H1 (cell line): ENCODE data around the gene RGL1. TPM values are rescaled to one million over a fixed set of nuclear protein-coding genes. Genes with fewer than 3 reads are reported as not detected.

ENCODE experiments used
- CTCF ChIA-PET: fragments of 300-600 bp; sonication (Branson Sonifier 250); formaldehyde crosslinking; loops from one replicate; lab custom pipeline; 2021; ENCODE audit not compliant: partially characterized antibody; lab: Charles Lee
- POLR2A ChIA-PET: fragments of 300-600 bp; sonication (Branson Sonifier 250); formaldehyde crosslinking; loops from one replicate; lab custom pipeline; 2021; ENCODE audit warnings: inconsistent platforms; ENCODE audit not compliant: partially characterized antibody; lab: Charles Lee
- DNase-seq, 2 experiments: peaks; one replicate each; pipeline versions ENCODE4 v3.0.0 to v3.0.0-alpha.2; 2010 to 2022; ENCODE audit warnings: low spot score in 2 of 2, low read depth in 1 of 2, mixed read lengths in 1 of 2
- FAIRE-seq: peaks from 2 replicates; lab custom pipeline; 2011; peaks lifted over from hg19 to GRCh38; lab: Jason Lieb, UNC
- H2AFZ ChIP-seq: 2 replicates; pipeline ENCODE4 v1.8.1; 2012; ENCODE audit warnings: low read length, inconsistent platforms
- H2AK5ac ChIP-seq: 2 replicates; pipeline ENCODE4 v1.6.1; 2013; ENCODE audit warnings: low read depth, low read length
- H2BK120ac ChIP-seq: replicated peaks from 2 replicates; pipeline ENCODE3; 2013; ENCODE audit warnings: low read depth, low read length, inconsistent platforms
- H2BK12ac ChIP-seq: 2 replicates; pipeline ENCODE4 v1.6.1; 2013; ENCODE audit warnings: low read depth, low read length
- H2BK15ac ChIP-seq: 2 replicates; pipeline ENCODE4 v1.6.1; 2013; ENCODE audit warnings: low read length
- H2BK20ac ChIP-seq: 2 replicates; pipeline ENCODE4 v1.6.1; 2013; ENCODE audit warnings: low read length
- H2BK5ac ChIP-seq: 2 replicates; pipeline ENCODE4 v1.6.1; 2013; ENCODE audit warnings: low read depth, low read length
- H3K14ac ChIP-seq: 2 replicates; pipeline ENCODE4 v1.6.1; 2013; ENCODE audit warnings: inconsistent platforms; ENCODE audit not compliant: insufficient read length
- H3K18ac ChIP-seq: 2 replicates; pipeline ENCODE4 v1.6.1; 2013; ENCODE audit warnings: low read length; ENCODE audit errors: extremely low read depth
- H3K23ac ChIP-seq: 2 replicates; pipeline ENCODE4 v1.6.1; 2013; ENCODE audit warnings: inconsistent platforms; ENCODE audit not compliant: insufficient read length
- H3K23me2 ChIP-seq: 2 replicates; pipeline ENCODE4 v1.6.1; 2013; ENCODE audit warnings: low read depth, low read length
- H3K27ac ChIP-seq: 2 replicates; pipeline ENCODE4 v1.6.1; 2011; ENCODE audit warnings: low read depth, low read length, inconsistent platforms
- H3K27me3 ChIP-seq, 4 experiments: replicated peaks in 1 of 4; 1 replicate in 1 of 4; 2 replicates in 3 of 4; pipeline versions ENCODE4 v1.6.1 to v1.8.1; 2011 to 2013; ENCODE audit warnings: low read length in 3 of 4, mild to moderate bottlenecking in 3 of 4, inconsistent platforms in 2 of 4, mixed read lengths in 2 of 4, moderate library complexity in 1 of 4; ENCODE audit not compliant: control insufficient read depth in 3 of 4, insufficient read depth in 3 of 4; ENCODE audit errors: extremely low read depth in 1 of 4
- H3K36me3 ChIP-seq, 4 experiments: 2 replicates each; pipeline versions ENCODE4 v1.6.1 to v1.8.1; 2011 to 2013; ENCODE audit warnings: mild to moderate bottlenecking in 4 of 4, low read length in 3 of 4, moderate library complexity in 2 of 4, control low read depth in 1 of 4, inconsistent platforms in 1 of 4; ENCODE audit not compliant: insufficient read depth in 4 of 4, control insufficient read depth in 2 of 4
- H3K4ac ChIP-seq: replicated peaks from 2 replicates; pipeline ENCODE3; 2013; ENCODE audit warnings: low read length, low read depth, mixed read lengths, inconsistent platforms; ENCODE audit not compliant: insufficient read length
- H3K4me1 ChIP-seq, 4 experiments: replicated peaks in 1 of 4; 1 replicate in 1 of 4; 2 replicates in 3 of 4; pipeline versions ENCODE4 v1.6.1 to v1.8.1; 2011 to 2013; ENCODE audit warnings: low read length in 3 of 4, inconsistent platforms in 2 of 4, mixed read lengths in 1 of 4; ENCODE audit not compliant: insufficient read depth in 4 of 4, control insufficient read depth in 3 of 4
- H3K4me2 ChIP-seq, 2 experiments: 2 replicates each; pipeline versions ENCODE4 v1.6.1 to v1.8.1; 2011 to 2013; ENCODE audit warnings: low read depth in 2 of 2, low read length in 2 of 2, control low read depth in 1 of 2, inconsistent platforms in 1 of 2, mild to moderate bottlenecking in 1 of 2; ENCODE audit not compliant: insufficient read depth in 1 of 2
- H3K4me3 ChIP-seq, 4 experiments: fragments of 200-600, 300-600 bp in 1 of 4; sonication (generic), shearing (Covaris generic), sonication (Bioruptor Twin) in 1 of 4; 2 replicates each; pipeline versions ENCODE4 v1.5.1 to v1.8.1; 2011 to 2016; ENCODE audit warnings: low read length in 4 of 4, low read depth in 3 of 4, control low read depth in 2 of 4, inconsistent platforms in 2 of 4, mild to moderate bottlenecking in 2 of 4, mixed read lengths in 1 of 4, moderate library complexity in 1 of 4; ENCODE audit not compliant: insufficient read depth in 2 of 4; ENCODE audit errors: extremely low read depth in 1 of 4
- H3K56ac ChIP-seq: replicated peaks from 2 replicates; pipeline ENCODE3; 2013; ENCODE audit warnings: low read depth, mild to moderate bottlenecking, mixed read lengths, low read length, inconsistent platforms; ENCODE audit not compliant: insufficient read length
- H3K79me1 ChIP-seq: 2 replicates; pipeline ENCODE4 v1.6.1; 2013; ENCODE audit warnings: low read depth, low read length, control low read depth
- H3K79me2 ChIP-seq, 2 experiments: 2 replicates each; pipeline versions ENCODE4 v1.6.1 to v1.8.1; 2012 to 2013; ENCODE audit warnings: low read length in 2 of 2, mild to moderate bottlenecking in 2 of 2, inconsistent platforms in 1 of 2; ENCODE audit not compliant: insufficient read depth in 2 of 2, control insufficient read depth in 1 of 2
- H3K9ac ChIP-seq, 4 experiments: replicated peaks in 1 of 4; 1 replicate in 1 of 4; 2 replicates in 3 of 4; pipeline versions ENCODE4 v1.6.1 to v1.8.1; 2011 to 2013; ENCODE audit warnings: low read depth in 3 of 4, low read length in 3 of 4, control low read depth in 2 of 4, mild to moderate bottlenecking in 2 of 4, moderate library complexity in 2 of 4, inconsistent platforms in 1 of 4; ENCODE audit errors: extremely low read depth in 1 of 4
- H3K9me3 ChIP-seq, 2 experiments: 2 replicates each; pipeline versions ENCODE4 v1.6.1 to v1.8.1; 2012 to 2013; ENCODE audit warnings: mild to moderate bottlenecking in 2 of 2, moderate library complexity in 2 of 2, control low read depth in 1 of 2, inconsistent platforms in 1 of 2, low read depth in 1 of 2, low read length in 1 of 2, mixed read lengths in 1 of 2; ENCODE audit not compliant: insufficient read depth in 2 of 2
- H4K20me1 ChIP-seq, 2 experiments: replicated peaks in 1 of 2; 2 replicates each; pipeline versions ENCODE3 to v1.8.1; 2011 to 2013; ENCODE audit warnings: inconsistent platforms in 2 of 2, low read length in 2 of 2, mild to moderate bottlenecking in 1 of 2; ENCODE audit not compliant: insufficient read depth in 2 of 2, control insufficient read depth in 1 of 2
- H4K5ac ChIP-seq: 2 replicates; pipeline ENCODE4 v1.6.1; 2013; ENCODE audit warnings: low read length, low read depth, mixed read lengths, inconsistent platforms; ENCODE audit not compliant: insufficient read length
- H4K8ac ChIP-seq: 2 replicates; pipeline ENCODE4 v1.8.0; 2013; ENCODE audit warnings: mild to moderate bottlenecking, moderate library complexity, low read length, inconsistent platforms; ENCODE audit not compliant: insufficient read depth; ENCODE audit errors: extremely low read depth
- H4K91ac ChIP-seq: replicated peaks from 2 replicates; pipeline ENCODE3; 2013; ENCODE audit warnings: low read length, mixed read lengths, inconsistent platforms; ENCODE audit not compliant: insufficient read length
- ASH2L ChIP-seq: fragments of 200-600, 300-600 bp; sonication (generic); IDR thresholded peaks from one replicate; pipeline ENCODE4 v1.7.1; 2017; ENCODE audit warnings: low read length
- ATF2 ChIP-seq: IDR thresholded peaks from 2 replicates; pipeline ENCODE4 v1.6.1; 2012; ENCODE audit warnings: low read length, inconsistent platforms
- HDAC2 ChIP-seq, 2 experiments: fragments of 300-600 bp in 1 of 2; sonication (generic) in 1 of 2; IDR thresholded peaks; 2 replicates each; pipeline ENCODE4 v1.6.1; 2011 to 2012; ENCODE audit warnings: low read depth in 2 of 2, low read length in 2 of 2, mild to moderate bottlenecking in 2 of 2, moderate library complexity in 2 of 2, borderline replicate concordance in 1 of 2, inconsistent platforms in 1 of 2
- HDAC6 ChIP-seq: IDR thresholded peaks from one replicate; pipeline ENCODE4 v1.7.1; 2012; ENCODE audit warnings: low read depth, mild to moderate bottlenecking, inconsistent platforms, low read length, moderate library complexity
- MAFK ChIP-seq: IDR thresholded peaks from 2 replicates; pipeline ENCODE4 v1.6.1; 2012; ENCODE audit warnings: low read depth, mild to moderate bottlenecking, improper control_type of control experiment, low read length
- PHF8 ChIP-seq: fragments of 200-600 bp; sonication (generic); conservative IDR thresholded peaks from 2 replicates; pipeline ENCODE4 v1.7.1; 2012; ENCODE audit warnings: low read depth, mild to moderate bottlenecking, inconsistent platforms, low read length, moderate library complexity
- RBBP5 ChIP-seq: IDR thresholded peaks from 2 replicates; pipeline ENCODE4 v1.7.1; 2012; ENCODE audit warnings: low read depth, mild to moderate bottlenecking, inconsistent platforms, low read length, moderate library complexity, borderline replicate concordance
- TEAD4 ChIP-seq: IDR thresholded peaks from 2 replicates; pipeline ENCODE4 v1.6.1; 2012; ENCODE audit warnings: low read depth, low read length, inconsistent platforms, mixed read lengths
- YY1 ChIP-seq: IDR thresholded peaks from 2 replicates; pipeline ENCODE4 v1.6.1; 2011; ENCODE audit warnings: low read depth, mild to moderate bottlenecking, low read length
- WGBS, 2 experiments: shearing (Covaris generic) in 1 of 2; methylation state at CpG; one replicate each; pipeline versions ENCODE4 v1.1.6 to v1.1.7; 2013 to 2015; ENCODE audit warnings: low lambda C conversion rate in 2 of 2, mixed read lengths in 2 of 2, inconsistent platforms in 1 of 2, low coverage in 1 of 2, missing lambda C conversion rate in 1 of 2; ENCODE audit not compliant: insufficient replicate concordance in 2 of 2, insufficient coverage in 1 of 2, insufficient read length in 1 of 2; ENCODE audit errors: extremely low coverage in 1 of 2, missing lambda C conversion rate in 1 of 2; 5-methylcytosine and 5-hydroxymethylcytosine counted together
- polyA plus RNA-seq, 7 experiments: library from polyadenylated mRNA; depleted of rRNA in 3 of 7; stranded (reverse) in 5 of 7; unstranded in 2 of 7; fragments of >200 nt in 5 of 7; fragments of 200-250 nt in 2 of 7; gene quantifications; 1 replicate in 5 of 7; 2 replicates in 1 of 7; 4 replicates in 1 of 7; pipeline versions ENCODE4 v1.2.1 to v1.2.3, GENCODE V29; 2011 to 2013; ENCODE audit warnings: missing spikeins in 2 of 7, mixed read lengths in 2 of 7
- total RNA-seq: library from RNA; stranded (reverse); fragmentation: NEBNext Ultra II Directional; extraction: Animal tissue kit (Norgen Biotek cat#: 25700); gene quantifications from 2 replicates; pipeline ENCODE4 v1.2.1, GENCODE V29; 2021

RGL1 gene
- total and polyA plus RNA-seq, 2 of the 8 experiments (the other 6 are each of a cell fraction or from before 2014, with no cell fraction given) = 0.98 to 2.4 TPM

- no peak overlapping the region for H3K18ac ChIP-seq
- H3K9me3 ChIP-seq = no peaks in the 10 kb centered on the region
- H4K20me1 ChIP-seq = no peaks in the 10 kb centered on the region
- no peak overlapping the region for H3K14ac ChIP-seq
- H3K23ac ChIP-seq = no peak overlapping the region
- DNase-seq (no peak), FAIRE-seq (no peak)
- H2BK12ac ChIP-seq = no peak overlapping the region
- no peak overlapping the region for H2BK120ac ChIP-seq
- ChIA-PET POLR2A (no interaction called here), CTCF (no interaction called here)
- no peak overlapping the region for H2AK5ac ChIP-seq
- no peak overlapping the region for H2BK15ac ChIP-seq
- no peak overlapping the region for H2BK20ac ChIP-seq
- no peak overlapping the region for H3K9ac ChIP-seq
- no peak overlapping the region for H2AFZ ChIP-seq
- H3K4me3 ChIP-seq = no peak overlapping the region
- H4K8ac ChIP-seq = no peak overlapping the region
- H3K27me3 ChIP-seq = no peaks in the 10 kb centered on the region
- no peaks in the 10 kb centered on the region for H3K23me2 ChIP-seq
- no peaks in the 10 kb centered on the region for H3K79me2 ChIP-seq
- H3K27ac ChIP-seq = no peak overlapping the region
- 82% methylated on average over 2 of the region's 2 CpGs; no CpG with 5 or more reads in 1 of the 2 experiments for WGBS, 2 experiments
- no peaks in the 10 kb centered on the region for H3K36me3 ChIP-seq
- H3K4ac ChIP-seq = no peak overlapping the region
- H3K56ac ChIP-seq = no peak overlapping the region
- no peak overlapping the region for H4K5ac ChIP-seq
- H4K91ac ChIP-seq = no peak overlapping the region
- no peak overlapping the region for H2BK5ac ChIP-seq
- TF ChIP-seq MAFK (no peak), ASH2L (no peak), TEAD4 (no peak), RBBP5 (no peak), ATF2 (no peak), PHF8 (no peak), YY1 (no peak), HDAC2 (IDR thresholded peaks at IDR 0.05; ENCODE audit: borderline replicate concordance in 1 of 2, low read depth in 2 of 2, low read length in 2 of 2) (no peak), HDAC6 (no peak)
- no peaks in the 10 kb centered on the region for H3K79me1 ChIP-seq
- H3K4me2 ChIP-seq = no peak overlapping the region
- peaks cover 0 to 8% (median 3%) of the 10 kb centered on the region in 4 experiments; a peak in 3 of 7 replicates for H3K4me1 ChIP-seq
Measured at GRCh38 chr1:183812128-183812527, 7.2 kb downstream of the RGL1 start.
